Globus pallidus (tissue), 1 donor: Measurements from ENCODE around the gene DNAAF1.
"Not testable (repeated sequence)": the region's sequence is repeated elsewhere in the genome, so short reads cannot be mapped to it uniquely, and the experiment has no call there.

ENCODE experiments used
- DNase-seq: peaks from one replicate; pipeline ENCODE4 v3.0.0-alpha.2; 2015; ENCODE audit warnings: low spot score

Gene DNAAF1

GRCh38 chr16:84212154-84212553, 67.0 kb downstream of the DNAAF1 start:
- no peak for DNase-seq

- no peak for DNase-seq
Observed at GRCh38 chr16:84212631-84213030, 67.5 kb downstream of the DNAAF1 start.

- DNase-seq, result no peak
Observed at GRCh38 chr16:84214451-84215066, 69.5 kb downstream of the DNAAF1 start.

GRCh38 chr16:84215531-84215930, 70.4 kb downstream of the DNAAF1 start:
- DNase-seq, result no peak

GRCh38 chr16:84216144-84216543, 71.0 kb downstream of the DNAAF1 start:
- not testable (repeated sequence) for DNase-seq

GRCh38 chr16:84218176-84218823, 73.2 kb downstream of the DNAAF1 start:
- DNase-seq, result no peak

GRCh38 chr16:84218956-84219355, 73.8 kb downstream of the DNAAF1 start:
- DNase-seq, result no peak

GRCh38 chr16:84220851-84221250, 75.7 kb downstream of the DNAAF1 start:
- DNase-seq, result no peak

GRCh38 chr16:84223456-84223855, 78.3 kb downstream of the DNAAF1 start:
- no peak for DNase-seq

GRCh38 chr16:84224554-84224953, 79.4 kb downstream of the DNAAF1 start:
- DNase-seq, result no peak

- no peak for DNase-seq
Observed at GRCh38 chr16:84225126-84225525, 80.0 kb downstream of the DNAAF1 start.

GRCh38 chr16:84225571-84225970, 80.5 kb downstream of the DNAAF1 start:
- no peak for DNase-seq

- DNase-seq, result no peak
Observed at GRCh38 chr16:84226026-84226425, 80.9 kb downstream of the DNAAF1 start.
